ENCODE results near the gene ERRFI1. TPM values are rescaled to one million over a fixed set of nuclear protein-coding genes. Genes with fewer than 3 reads are reported as not detected.

ERRFI1 gene
- total and polyA plus RNA-seq, 2 of the 8 experiments (the other 6 are each of a cell fraction or from before 2014, with no cell fraction given): 23.4 to 46.1 TPM

- no peak for TF ChIP-seq EZH2 (IDR thresholded peaks at IDR 0.05; ENCODE audit: low read depth, low read length, severe bottlenecking)
- no peak for TF ChIP-seq KDM5A (IDR thresholded peaks at IDR 0.05; ENCODE audit: low read length)
- TF ChIP-seq FOSL1 (IDR thresholded peaks at IDR 0.05; ENCODE audit: insufficient read depth, low read depth, low read length): no peak
- TF ChIP-seq TEAD4 (IDR thresholded peaks at IDR 0.05; ENCODE audit: low read depth, low read length): no peak
- TF ChIP-seq SIN3A (conservative IDR thresholded peaks at IDR 0.05 in 1 of 2, IDR thresholded peaks at IDR 0.05 in 1 of 2; ENCODE audit: low read depth in 1 of 2, low read length in 2 of 2): no peak
These were observed 31.3 kb downstream of the ERRFI1 start (continued) for GRCh38 chr1:7994827-7995226.

Measured in H1 (cell line).